Measurements from ENCODE around the gene CACNA1D. TPM values are rescaled to one million over a fixed set of nuclear protein-coding genes. Genes with fewer than 3 reads are reported as not detected.

The CACNA1D gene
- total RNA-seq, 1 experiment from 2014 or later, result 1.1 TPM

DNA sequence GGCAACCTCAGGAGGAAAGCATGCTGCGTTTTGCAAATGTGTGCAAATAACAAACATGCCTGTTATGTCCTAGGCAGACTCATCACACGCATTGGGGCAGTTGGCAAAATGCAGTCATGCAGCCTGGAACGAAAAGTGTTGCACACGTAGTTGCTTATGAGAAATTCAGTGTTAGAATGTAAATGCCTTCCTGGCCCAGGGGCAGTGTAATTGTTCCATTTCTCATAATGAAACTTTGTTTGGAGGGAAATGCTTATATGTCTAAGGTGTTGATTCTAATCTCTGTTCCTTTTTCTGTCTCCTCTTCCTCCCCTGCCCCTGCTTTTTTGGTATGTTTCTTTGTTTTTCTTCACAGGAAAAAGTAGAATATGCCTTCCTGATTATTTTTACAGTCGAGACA is 156.0 kb downstream of the CACNA1D start:
- Histone ChIP-seq H4K20me1 (ENCODE audit: insufficient read depth) (no peaks in the 10 kb centered on the region), H3K79me2 (ENCODE audit: insufficient read depth, low read length) (no peaks in the 10 kb centered on the region), H3K9me3 (ENCODE audit: control insufficient read depth in 1 of 2, insufficient read depth in 1 of 2, low read depth in 1 of 2, low read length in 2 of 2) (no peaks in the 10 kb centered on the region; a peak in 1 of 4 replicates), H2AFZ (ENCODE audit: low read depth, low read length, poor library complexity, severe bottlenecking) (no peak overlapping the region), H3K27me3 (ENCODE audit: insufficient read depth, low read length) (peaks cover 3% of the 10 kb centered on the region; the same call in 1 of the 2 replicates), H3K4me3 (replicated peaks in 1 of 2; ENCODE audit: low read depth in 1 of 2, low read length in 2 of 2) (no peak overlapping the region), H3K4me1 (ENCODE audit: control insufficient read depth in 1 of 2, insufficient read depth in 2 of 2, low read length in 2 of 2) (no peaks in the 10 kb centered on the region), H3K27ac (ENCODE audit: low read depth, low read length) (no peak overlapping the region), H3K4me2 (ENCODE audit: low read length) (no peak overlapping the region), H3K36me3 (ENCODE audit: control insufficient read depth in 1 of 2, insufficient read depth in 2 of 2, low read length in 2 of 2) (no peaks in the 10 kb centered on the region), H3K9me2 (ENCODE audit: insufficient read depth) (no peaks in the 10 kb centered on the region), H3K9ac (ENCODE audit: low read length) (no peak overlapping the region)
- DNase-seq (ENCODE audit: low read depth, low spot score) (no peak), ATAC-seq (no peak)
- BruUV-seq (replicated peaks), result no TSS peak
- CTCF ChIA-PET, result no interaction called here
- POLR2A ChIA-PET, result no interaction called here
- TF ChIP-seq POLR2A (IDR thresholded peaks at IDR 0.05; ENCODE audit: borderline replicate concordance, extremely low read depth, insufficient read depth, insufficient read length), result no peak
- TF ChIP-seq SRF (IDR thresholded peaks at IDR 0.05; ENCODE audit: low read depth), result no peak
- no peak for TF ChIP-seq YY1 (IDR thresholded peaks at IDR 0.05; ENCODE audit: extremely low read depth, insufficient replicate concordance, low read depth, low read length)
- TF ChIP-seq JUND (IDR thresholded peaks at IDR 0.05), result no peak
- TF ChIP-seq EZH2phosphoT487 (IDR thresholded peaks at IDR 0.05; ENCODE audit: borderline replicate concordance), result no peak
- TF ChIP-seq ZNF274 (IDR thresholded peaks at IDR 0.05; ENCODE audit: low read depth, low read length), result no peak
- TF ChIP-seq ZBTB33 (IDR thresholded peaks at IDR 0.05; ENCODE audit: extremely low read depth, insufficient replicate concordance, low read length), result no peak
- TF ChIP-seq FOSL1 (IDR thresholded peaks at IDR 0.05; ENCODE audit: low read depth), result no peak
- TF ChIP-seq SIN3A (IDR thresholded peaks at IDR 0.05; ENCODE audit: low read depth), result no peak
- intact Hi-C loops (cut with micrococcal nuclease), result no loop called here
- RAD21 ChIA-PET (ENCODE audit: low non-redundant PET in 1 of 2, low total read pairs in 2 of 2, uncharacterized antibody in 2 of 2, unreplicated experiment in 2 of 2), result no interaction called here

Data from HCT116 (cell line).